NOMO-1 (cell line): Measurements from ENCODE around the gene KLHL12.
"Not testable (repeated sequence)": the region's sequence is repeated elsewhere in the genome, so short reads cannot be mapped to it uniquely, and the experiment has no call there.

ENCODE experiments used
- DNase-seq, 2 experiments: peaks; one replicate each; lab custom pipeline; 2025; ENCODE audit not compliant: unreplicated experiment in 2 of 2; lab: John Stamatoyannopoulos, UW

KLHL12 gene

DNA sequence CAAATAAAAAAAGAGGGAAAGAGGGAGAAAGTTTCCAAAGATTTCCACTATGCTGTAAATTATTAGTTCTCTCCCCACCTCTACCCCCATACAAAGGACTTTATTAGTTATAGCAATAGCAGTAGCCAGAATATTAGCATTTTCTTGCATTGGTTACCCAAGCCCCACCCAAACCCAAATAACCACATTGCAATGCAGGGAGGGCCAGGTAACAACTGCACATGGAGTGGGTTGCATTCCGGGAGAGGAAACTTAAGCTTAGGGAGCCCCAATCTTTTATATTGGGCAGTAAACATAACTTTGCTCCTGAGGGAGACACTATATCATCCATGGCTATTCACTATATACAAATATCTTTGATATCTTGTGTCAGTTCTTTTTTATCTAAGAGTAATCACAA lies 25.1 kb upstream of the KLHL12 start:
- no peak for DNase-seq

DNA sequence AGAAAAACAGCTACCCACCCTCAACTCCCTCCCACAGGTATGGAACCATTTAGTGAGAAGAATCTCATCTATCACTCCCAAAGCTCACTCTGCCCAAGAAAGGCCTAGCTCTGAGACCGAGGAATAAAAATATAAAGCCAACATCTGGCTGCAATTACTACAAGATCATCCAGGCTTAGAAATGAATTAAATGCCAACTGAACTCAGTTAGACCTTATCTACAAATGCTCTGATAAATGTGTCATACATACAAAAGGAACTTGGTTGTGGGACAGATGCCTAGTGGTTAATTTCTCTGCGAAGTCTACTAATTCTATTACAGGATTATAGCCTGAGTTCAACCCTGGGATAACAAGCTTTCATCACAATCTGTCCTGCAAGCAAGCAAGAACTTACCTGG lies 24.4 kb upstream of the KLHL12 start:
- DNase-seq, result no peak

- no peak for DNase-seq
Observed at GRCh38 chr1:202945483-202945882, 18.4 kb upstream of the KLHL12 start.

DNA sequence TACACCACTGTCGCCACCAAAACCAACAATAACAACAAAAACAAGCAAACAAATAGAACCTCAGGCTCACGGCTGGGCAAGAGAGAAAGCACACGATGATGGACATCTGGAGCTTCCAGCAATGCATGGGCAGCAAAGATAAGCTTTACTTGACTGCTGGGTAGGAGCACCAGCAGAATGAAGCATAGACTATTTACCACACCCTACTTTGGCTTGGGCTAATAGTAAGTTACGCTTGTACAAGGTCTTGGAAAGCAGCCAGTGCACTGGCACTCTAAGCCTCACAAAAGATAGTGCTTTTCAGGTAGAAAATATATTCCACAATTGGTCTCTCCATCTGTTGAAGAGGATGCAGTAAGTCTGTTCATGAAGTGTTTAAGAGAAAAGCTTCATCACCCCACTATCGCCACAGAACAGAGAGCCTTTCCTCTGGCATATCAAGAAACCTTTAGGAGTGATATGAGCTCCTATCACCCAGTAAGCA lies 17.4 kb upstream of the KLHL12 start:
- no peak for DNase-seq

DNA sequence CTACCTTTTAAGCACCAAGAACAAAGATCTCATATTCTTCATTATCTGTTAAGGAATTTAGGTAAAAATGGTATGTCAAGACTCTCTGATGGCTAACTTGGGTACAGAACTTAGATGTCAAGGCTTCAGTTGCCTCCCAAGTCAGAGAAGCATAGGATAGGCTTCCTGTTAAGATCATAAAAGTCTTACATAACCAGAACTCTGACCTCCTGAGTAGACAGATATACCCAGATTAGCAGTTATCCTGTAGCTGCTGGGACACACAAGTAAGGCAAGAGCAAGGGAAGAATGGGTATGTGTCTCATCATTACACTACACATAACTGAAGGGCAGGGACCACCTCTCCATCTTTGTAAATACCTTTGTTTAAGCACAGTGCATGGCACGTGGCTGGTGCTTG lies 15.4 kb upstream of the KLHL12 start:
- no peak for DNase-seq

- no peak for DNase-seq
Observed at GRCh38 chr1:202941372-202941771, 14.3 kb upstream of the KLHL12 start.

GRCh38 chr1:202940561-202940960 lies 13.5 kb upstream of the KLHL12 start:
- no peak for DNase-seq

DNA sequence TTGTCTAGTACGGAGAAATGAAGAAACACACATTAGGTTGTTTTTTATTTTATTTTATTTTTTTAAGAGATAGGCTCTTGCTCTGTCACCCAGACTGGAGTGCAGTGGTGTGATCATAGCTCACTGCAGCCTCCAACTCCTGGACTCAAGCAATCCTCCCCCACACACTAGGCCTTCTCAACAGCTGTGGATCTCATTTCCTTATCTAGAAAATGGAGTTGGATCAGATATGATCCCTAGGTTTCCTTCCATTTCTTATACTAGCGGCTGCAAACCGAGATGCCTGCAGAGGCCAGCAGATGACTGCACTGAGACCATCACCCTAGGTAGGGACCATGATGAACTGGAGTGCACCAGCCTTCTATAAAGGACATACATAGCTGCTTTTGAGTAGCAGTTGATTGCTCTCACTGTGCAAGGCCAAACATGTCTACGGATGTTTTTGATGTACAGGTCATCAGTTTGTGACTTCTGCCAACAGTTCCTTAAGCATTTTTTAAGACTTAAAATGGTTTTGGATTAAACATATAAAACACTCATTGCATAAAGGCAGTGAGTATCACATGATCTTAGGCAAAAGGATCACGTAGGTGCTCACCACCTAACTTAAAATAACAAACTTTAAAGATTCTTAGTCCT lies 11.4 kb upstream of the KLHL12 start:
- no peak for DNase-seq

DNA sequence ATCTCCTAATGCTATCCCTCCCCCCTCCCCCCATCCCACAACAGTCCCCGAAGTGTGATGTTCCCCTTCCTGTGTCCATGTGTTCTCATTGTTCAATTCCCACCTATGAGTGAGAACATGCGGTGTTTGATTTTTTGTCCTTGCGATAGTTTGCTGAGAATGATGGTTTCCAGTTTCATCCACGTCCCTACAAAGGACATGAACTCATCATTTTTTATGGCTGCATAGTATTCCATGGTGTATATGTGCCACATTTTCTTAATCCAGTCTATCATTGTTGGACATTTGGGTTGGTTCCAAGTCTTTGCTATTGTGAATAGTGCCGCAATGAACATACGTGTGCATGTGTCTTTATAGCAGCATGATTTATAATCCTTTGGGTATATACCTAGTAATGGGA lies 9.4 kb upstream of the KLHL12 start:
- not testable (repeated sequence) for DNase-seq

- DNase-seq, result no peak
Observed at GRCh38 chr1:202935844-202936243, 8.8 kb upstream of the KLHL12 start.

- DNase-seq, result no peak
Observed at GRCh38 chr1:202934755-202935154, 7.7 kb upstream of the KLHL12 start.

DNA sequence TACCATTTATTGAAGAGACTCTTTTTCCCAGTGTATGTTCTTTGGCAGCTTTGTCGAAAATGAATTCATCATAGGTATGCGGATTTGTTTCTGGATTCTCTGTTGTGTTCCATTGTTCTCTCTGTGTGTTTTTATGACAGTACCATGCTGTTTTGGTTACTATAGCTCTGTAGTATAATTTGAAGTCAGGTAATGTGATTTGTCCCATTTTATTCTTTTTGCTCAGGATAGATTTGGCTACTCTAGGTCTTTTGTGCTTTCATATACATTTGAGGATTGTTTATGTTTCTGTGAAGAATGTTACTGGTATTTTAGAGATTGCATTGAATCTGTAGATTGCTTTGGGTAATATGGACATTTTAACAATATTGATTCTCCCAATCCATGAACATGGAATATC lies 5.4 kb upstream of the KLHL12 start:
- no peak for DNase-seq

GRCh38 chr1:202923533-202923932 lies 3.5 kb downstream of the KLHL12 start:
- DNase-seq, result no peak

DNA sequence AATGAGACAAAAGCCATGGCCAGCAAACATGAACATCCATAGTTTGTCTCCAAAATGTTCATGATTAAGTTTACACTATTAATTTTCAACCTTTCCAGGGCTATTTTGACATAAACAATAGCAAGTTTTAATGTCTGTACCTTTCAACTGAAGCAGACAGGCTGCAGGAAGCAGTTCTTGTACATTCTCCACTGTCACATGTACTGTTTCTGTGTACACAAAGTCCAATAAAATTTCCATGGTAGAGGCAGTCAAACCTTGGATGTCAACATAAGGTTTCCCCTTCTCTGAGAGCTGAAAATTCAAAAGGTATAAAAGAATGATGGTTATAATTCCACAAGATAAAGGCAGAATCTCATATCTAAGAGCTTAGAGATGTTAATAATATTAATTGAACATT lies 7.4 kb downstream of the KLHL12 start:
- no peak for DNase-seq

- no peak for DNase-seq
Observed at GRCh38 chr1:202915146-202915545, 11.9 kb downstream of the KLHL12 start.

GRCh38 chr1:202912476-202912875 lies 14.6 kb downstream of the KLHL12 start:
- DNase-seq, result not testable (repeated sequence)

DNA sequence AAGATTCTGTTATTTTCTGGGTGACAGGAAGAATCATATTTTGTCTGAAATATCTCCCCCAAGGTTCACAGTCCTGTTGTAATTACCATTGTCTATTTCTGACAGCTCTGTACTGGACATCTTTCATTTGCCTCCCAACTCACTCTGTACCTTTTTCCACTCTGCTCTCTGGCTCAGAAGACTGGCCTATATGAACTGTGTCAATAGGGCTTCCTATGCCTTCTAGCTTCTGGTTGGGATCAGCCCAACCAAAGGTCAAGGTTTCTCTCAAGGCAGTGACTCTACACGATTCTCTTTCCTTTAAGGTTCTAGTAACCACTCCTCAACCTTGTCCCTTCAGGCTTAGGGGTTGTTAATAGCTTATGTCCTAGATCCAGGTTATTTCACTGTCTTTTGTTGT lies 17.5 kb downstream of the KLHL12 start:
- no peak for DNase-seq

DNA sequence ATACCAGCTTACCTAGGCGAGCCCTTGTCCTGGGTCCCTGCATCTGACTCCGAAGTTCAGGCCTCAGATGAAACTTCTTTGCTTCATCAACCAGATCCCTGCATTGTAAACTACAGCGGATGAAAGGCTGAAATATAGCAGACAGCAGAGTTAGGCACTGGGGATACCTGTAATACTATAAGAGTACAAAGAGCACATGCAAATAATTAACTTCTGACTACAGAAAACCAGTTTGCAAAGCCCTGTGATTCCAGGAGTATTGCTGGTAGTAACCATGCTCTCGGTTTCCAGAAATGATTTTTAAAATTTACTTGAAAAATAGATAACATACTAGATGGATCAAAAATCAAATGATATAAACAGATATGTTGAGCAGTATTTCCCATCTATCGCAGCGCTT lies 18.0 kb downstream of the KLHL12 start:
- no peak for DNase-seq

DNA sequence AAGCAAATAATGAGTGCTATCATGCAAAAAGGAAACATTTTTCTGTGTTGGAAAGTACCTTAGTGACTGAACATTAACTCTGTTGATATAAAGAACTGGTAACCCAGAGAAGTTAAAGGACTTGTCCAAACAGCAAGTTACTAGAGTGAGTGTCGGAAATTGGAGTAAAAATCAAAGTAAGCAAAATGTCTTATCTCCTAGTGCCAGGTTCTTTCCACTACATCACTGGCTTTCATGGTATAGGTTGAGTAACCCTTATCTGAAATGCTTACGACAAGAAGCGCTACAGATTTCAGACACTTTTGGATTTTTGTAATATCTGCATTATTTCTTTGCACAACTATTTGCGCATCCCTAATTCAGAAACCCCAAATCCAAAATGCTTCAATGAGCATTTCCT lies 21.7 kb downstream of the KLHL12 start:
- DNase-seq, result no peak

DNA sequence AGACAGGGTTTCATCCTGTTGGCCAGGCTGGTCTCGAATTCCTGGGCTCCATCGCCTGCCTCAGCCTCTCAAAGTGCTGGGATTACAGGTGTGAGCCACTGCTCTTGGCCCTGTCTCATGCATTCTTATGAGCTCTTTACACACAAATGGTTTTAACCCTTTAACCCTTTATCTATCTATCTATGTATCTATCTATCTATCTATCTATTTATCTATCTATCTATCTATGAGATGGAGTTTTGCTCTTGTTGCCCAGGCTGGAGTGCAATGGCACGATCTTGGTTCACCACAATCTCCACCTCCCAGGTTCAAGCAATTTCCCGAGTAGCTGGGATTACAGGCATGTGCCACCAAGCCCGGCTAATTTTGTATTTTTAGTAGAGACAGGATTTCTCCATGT lies 23.2 kb downstream of the KLHL12 start:
- not testable (repeated sequence) for DNase-seq

GRCh38 chr1:202901555-202901954 lies 25.5 kb downstream of the KLHL12 start:
- DNase-seq, result no peak

GRCh38 chr1:202892501-202892900 lies 34.5 kb downstream of the KLHL12 start:
- no peak for DNase-seq

DNA sequence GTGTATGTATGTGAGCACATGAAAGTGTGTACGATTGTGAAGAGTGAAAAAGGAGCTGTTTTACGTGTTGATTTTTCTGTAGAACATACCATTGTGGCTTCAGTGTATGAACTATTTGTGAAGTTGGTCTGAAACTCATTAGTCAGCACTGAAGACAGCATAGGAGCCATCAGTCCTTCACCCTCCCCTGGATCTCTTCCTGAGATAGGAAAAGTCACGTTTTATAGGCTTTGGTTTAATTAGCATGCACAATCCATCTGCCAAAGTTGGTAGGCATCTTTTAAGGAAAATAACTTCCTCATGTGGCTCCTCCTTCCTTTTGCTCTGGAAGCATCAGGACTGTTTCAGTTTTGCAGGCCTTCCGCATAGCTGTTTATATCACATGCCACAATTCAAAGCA lies 36.6 kb downstream of the KLHL12 start:
- DNase-seq, result no peak
